GM23248 (cell line): ENCODE data around the gene SPEN.

ENCODE experiments used
- EZH2 ChIP-seq: fragments of 200-600 bp; sonication (generic); IDR thresholded peaks from 2 replicates; pipeline ENCODE4 v1.6.1; 2018; ENCODE audit warnings: antibody characterized with exemption, mild to moderate bottlenecking; ENCODE audit not compliant: insufficient read depth, poor library complexity, severe bottlenecking
- EZH2phosphoT487 ChIP-seq: fragments of 200-600 bp; sonication (generic); IDR thresholded peaks from 2 replicates; pipeline ENCODE4 v1.6.1; 2018; ENCODE audit warnings: antibody characterized with exemption, moderate library complexity, mild to moderate bottlenecking, low read depth; ENCODE audit not compliant: insufficient read depth

DNA sequence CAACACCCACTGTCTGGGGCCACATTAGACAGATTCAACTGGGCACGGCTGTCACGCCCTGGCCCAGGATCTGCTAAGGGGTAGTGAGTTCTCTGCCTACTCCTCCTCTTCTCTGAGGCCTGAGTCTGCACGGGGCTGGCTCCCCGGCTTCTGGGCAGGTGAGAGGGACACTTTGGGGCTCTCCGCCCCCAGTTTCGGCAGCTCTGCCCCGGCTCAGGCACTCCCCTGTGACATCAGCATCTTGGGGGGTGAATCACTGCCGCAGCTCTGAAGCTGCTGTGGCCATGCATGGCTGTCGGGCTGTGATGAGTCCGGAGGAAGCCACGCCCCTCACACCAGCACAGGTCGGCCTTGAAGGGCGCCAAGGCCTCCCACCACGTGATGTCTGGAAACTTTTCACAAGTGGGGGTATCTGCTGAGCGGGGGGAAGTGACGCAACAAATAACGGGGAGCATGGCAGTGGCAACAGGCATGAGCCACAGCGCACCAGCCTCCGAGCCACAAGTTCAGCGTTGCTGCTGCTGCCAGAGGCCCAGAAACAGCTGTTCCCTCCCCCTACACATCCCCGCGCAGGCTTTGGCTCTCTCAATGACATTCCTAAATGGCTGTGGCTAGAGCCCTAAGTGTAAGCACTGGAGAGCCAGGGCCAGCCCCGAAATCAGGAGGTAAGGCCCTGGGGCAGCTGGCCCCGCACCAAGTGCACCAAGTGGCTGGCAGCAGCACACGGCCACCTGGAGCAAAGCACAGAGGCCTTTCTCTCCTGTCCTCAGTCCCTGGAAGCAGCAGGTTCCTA is 102.1 kb downstream of the SPEN start:
- TF ChIP-seq EZH2phosphoT487 (no peak), EZH2 (no peak)
